ENCODE data around the gene SLC26A8. TPM values are rescaled to one million over a fixed set of nuclear protein-coding genes. Genes with fewer than 3 reads are reported as not detected.

SLC26A8 gene
- total and polyA plus RNA-seq, 2 of the 13 experiments (the other 11 are each of a cell fraction or from before 2014, with no cell fraction given): 0.46 TPM; not detected in 1

GRCh38 chr6:35920793-35921732, 103.4 kb downstream of the SLC26A8 start, which contains the start of gene SRPK1 (continued):
- peak; percentile 75 for TF ChIP-seq ZNF138 (CRISPR knock-in tag; IDR thresholded peaks at IDR 0.05; ENCODE audit: low read depth)
- TF ChIP-seq KDM3A (CRISPR knock-in tag; IDR thresholded peaks at IDR 0.05; ENCODE audit: low read depth): no peak; the same call in 1 of the 2 replicates
- peak; percentile 69 for TF ChIP-seq MLXIP (CRISPR knock-in tag; IDR thresholded peaks at IDR 0.05; ENCODE audit: borderline replicate concordance)
- TF ChIP-seq NR2C2 (CRISPR knock-in tag; IDR thresholded peaks at IDR 0.05; ENCODE audit: borderline replicate concordance): 0 out of 2 replicates have a peak, but pooled peaks have one; percentile 34
- peak; percentile 67; the same call in 1 of the 3 replicates for TF ChIP-seq MXI1 (IDR thresholded peaks at IDR 0.05; ENCODE audit: borderline replicate concordance, low read depth, low read length)
- peak; percentile 69; the same call in 1 of the 2 replicates for TF ChIP-seq GATA4 (IDR thresholded peaks at IDR 0.05; ENCODE audit: borderline replicate concordance, low read depth)
- TF ChIP-seq ZNF768 (CRISPR knock-in tag; IDR thresholded peaks at IDR 0.05): peak; percentile 73; the same call in 1 of the 2 replicates
- TF ChIP-seq ZKSCAN5 (CRISPR knock-in tag; IDR thresholded peaks at IDR 0.05): no peak
- no peak for TF ChIP-seq GFI1 (CRISPR knock-in tag; IDR thresholded peaks at IDR 0.05; ENCODE audit: borderline replicate concordance)
- TF ChIP-seq ZNF317 (CRISPR knock-in tag; IDR thresholded peaks at IDR 0.05): peak; percentile 89
- TF ChIP-seq JUN (CRISPR knock-in tag; IDR thresholded peaks at IDR 0.05): peak; percentile 88
- TF ChIP-seq, protein P1, sequence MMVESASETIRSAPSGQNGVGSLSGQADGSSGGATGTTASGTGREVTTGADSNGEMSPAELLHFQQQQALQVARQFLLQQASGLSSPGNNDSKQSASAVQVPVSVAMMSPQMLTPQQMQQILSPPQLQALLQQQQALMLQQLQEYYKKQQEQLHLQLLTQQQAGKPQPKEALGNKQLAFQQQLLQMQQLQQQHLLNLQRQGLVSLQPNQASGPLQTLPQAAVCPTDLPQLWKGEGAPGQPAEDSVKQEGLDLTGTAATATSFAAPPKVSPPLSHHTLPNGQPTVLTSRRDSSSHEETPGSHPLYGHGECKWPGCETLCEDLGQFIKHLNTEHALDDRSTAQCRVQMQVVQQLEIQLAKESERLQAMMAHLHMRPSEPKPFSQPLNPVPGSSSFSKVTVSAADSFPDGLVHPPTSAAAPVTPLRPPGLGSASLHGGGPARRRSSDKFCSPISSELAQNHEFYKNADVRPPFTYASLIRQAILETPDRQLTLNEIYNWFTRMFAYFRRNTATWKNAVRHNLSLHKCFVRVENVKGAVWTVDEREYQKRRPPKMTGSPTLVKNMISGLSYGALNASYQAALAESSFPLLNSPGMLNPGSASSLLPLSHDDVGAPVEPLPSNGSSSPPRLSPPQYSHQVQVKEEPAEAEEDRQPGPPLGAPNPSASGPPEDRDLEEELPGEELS (CRISPR knock-in tag; IDR thresholded peaks at IDR 0.05): peak; percentile 34; the same call in 1 of the 2 replicates
- TF ChIP-seq NRL (CRISPR knock-in tag; IDR thresholded peaks at IDR 0.05; ENCODE audit: borderline replicate concordance): peak; percentile 21; the same call in 1 of the 2 replicates
- no peak for TF ChIP-seq SMAD1 (CRISPR knock-in tag; IDR thresholded peaks at IDR 0.05; ENCODE audit: borderline replicate concordance, low read depth)
- peak; percentile 79; the same call in 1 of the 2 replicates for TF ChIP-seq ZZZ3 (CRISPR knock-in tag; IDR thresholded peaks at IDR 0.05; ENCODE audit: borderline replicate concordance)
- TF ChIP-seq TCF7 (IDR thresholded peaks at IDR 0.05; ENCODE audit: low read depth): no peak
- no peak for TF ChIP-seq ZNF737 (CRISPR knock-in tag; IDR thresholded peaks at IDR 0.05; ENCODE audit: borderline replicate concordance)
- peak; percentile 92 for TF ChIP-seq TFDP1 (CRISPR knock-in tag; IDR thresholded peaks at IDR 0.05; ENCODE audit: borderline replicate concordance)
- TF ChIP-seq MED8 (CRISPR knock-in tag; IDR thresholded peaks at IDR 0.05; ENCODE audit: insufficient replicate concordance): peak; percentile 75
- no peak for TF ChIP-seq HHEX (CRISPR knock-in tag; IDR thresholded peaks at IDR 0.05)
- TF ChIP-seq WIZ (CRISPR knock-in tag; IDR thresholded peaks at IDR 0.05): peak; percentile 90
- peak; percentile 98 for TF ChIP-seq ZMYM3 (CRISPR knock-in tag; IDR thresholded peaks at IDR 0.05)
- peak; percentile 79 for TF ChIP-seq KMT2B (CRISPR knock-in tag; IDR thresholded peaks at IDR 0.05)
- peak; percentile 89; the same call in 1 of the 2 replicates for TF ChIP-seq DNMT1 (CRISPR knock-in tag; IDR thresholded peaks at IDR 0.05)
